ENCODE results near the gene KIF19.

Gene KIF19

DNA sequence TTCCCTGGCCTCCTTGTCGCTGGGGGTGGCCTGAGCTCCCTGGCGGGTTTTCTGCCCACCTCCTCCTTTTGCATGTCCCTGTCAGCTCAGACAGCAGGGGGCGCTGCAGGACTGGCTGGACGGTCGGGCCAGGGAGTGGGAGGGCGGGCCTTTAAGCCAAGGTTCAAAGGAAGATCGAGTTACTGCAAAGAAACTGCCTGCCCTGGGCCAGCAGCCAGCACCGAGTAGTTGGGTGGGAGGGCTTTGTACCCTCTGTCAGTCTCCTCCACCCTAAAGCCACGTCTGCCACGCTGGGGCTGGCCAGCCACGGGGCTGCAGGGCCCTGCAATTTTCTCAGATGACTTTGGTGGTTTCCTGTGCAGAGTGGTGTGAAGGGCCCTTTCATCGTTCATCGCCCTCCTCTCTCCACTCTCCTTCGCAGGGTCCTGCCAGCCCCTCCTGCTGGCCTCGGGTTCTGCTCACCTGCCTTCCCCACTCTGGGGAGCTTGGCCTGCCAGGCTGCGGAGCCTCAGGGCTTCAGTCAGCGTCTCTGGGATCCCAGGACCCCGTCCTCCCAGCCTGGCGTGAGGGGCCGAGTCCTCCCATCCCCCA is 53.6 kb downstream of the KIF19 start:
- no peaks in the 10 kb centered on the region for H3K9me3 Mint-ChIP-seq
- no peaks in the 10 kb centered on the region for H3K27me3 Mint-ChIP-seq
- H3K4me1 Mint-ChIP-seq = peaks cover 11% of the 10 kb centered on the region

GRCh38 chr17:74380086-74380958 is 54.3 kb downstream of the KIF19 start:
- ATAC-seq (replicated peaks; ENCODE audit: extremely low read depth, poor library complexity, severe bottlenecking) (no peak), DNase-seq (ENCODE audit: low spot score in 2 of 2) (no peak)
- H3K36me3 Mint-ChIP-seq (ENCODE audit: insufficient read depth) = no peaks in the 10 kb centered on the region
- H3K9me3 Mint-ChIP-seq = no peaks in the 10 kb centered on the region
- H3K27me3 Mint-ChIP-seq = no peaks in the 10 kb centered on the region
- H3K4me1 Mint-ChIP-seq = peaks cover 11% of the 10 kb centered on the region
- H3K4me3 Mint-ChIP-seq = no peak overlapping the region
- H3K27ac Mint-ChIP-seq (ENCODE audit: low read depth) = no peak overlapping the region

More for the DNA sequence above, 53.6 kb downstream of the KIF19 start:
- ATAC-seq (replicated peaks; ENCODE audit: extremely low read depth, poor library complexity, severe bottlenecking) (peak; percentile 86), DNase-seq (ENCODE audit: low spot score in 2 of 2) (peak; percentile 84 to 96)
- H3K4me3 Mint-ChIP-seq = no peak overlapping the region
- no peaks in the 10 kb centered on the region for H3K36me3 Mint-ChIP-seq (ENCODE audit: insufficient read depth)
- H3K27ac Mint-ChIP-seq (ENCODE audit: low read depth) = no peak overlapping the region

GRCh38 chr17:74380959-74381808 is 55.2 kb downstream of the KIF19 start:
- Mint-ChIP-seq H3K4me3 (no peak overlapping the region), H3K4me1 (peaks cover 11% of the 10 kb centered on the region), H3K9me3 (no peaks in the 10 kb centered on the region), H3K27ac (ENCODE audit: low read depth) (no peak overlapping the region), H3K27me3 (no peaks in the 10 kb centered on the region), H3K36me3 (ENCODE audit: insufficient read depth) (no peaks in the 10 kb centered on the region)
- ATAC-seq (replicated peaks; ENCODE audit: extremely low read depth, poor library complexity, severe bottlenecking) (no peak), DNase-seq (ENCODE audit: low spot score in 2 of 2) (no peak)

DNA sequence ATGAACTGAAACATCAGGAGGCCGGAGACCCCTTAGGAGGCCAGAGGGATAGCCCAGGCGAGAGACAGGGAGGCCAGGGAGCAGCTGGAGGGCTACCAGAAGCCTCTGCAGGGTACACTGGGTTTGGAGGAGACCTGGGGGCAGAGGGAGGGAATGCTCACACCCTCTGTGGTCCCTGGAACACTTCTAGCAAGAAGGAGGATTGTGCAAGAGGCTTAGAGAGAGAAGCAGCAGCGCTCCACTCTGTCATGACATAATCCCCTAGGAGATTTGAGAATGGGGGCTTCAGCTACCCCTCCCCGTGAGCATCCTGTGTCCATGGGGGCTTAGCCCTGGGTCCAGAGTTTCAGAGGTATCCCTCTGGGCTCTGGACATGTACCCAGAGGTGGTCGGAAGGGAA is 57.1 kb downstream of the KIF19 start:
- H3K4me3 Mint-ChIP-seq = no peak overlapping the region
- ATAC-seq (replicated peaks; ENCODE audit: extremely low read depth, poor library complexity, severe bottlenecking) = no peak
- H3K36me3 Mint-ChIP-seq (ENCODE audit: insufficient read depth) = no peaks in the 10 kb centered on the region
- no peak for DNase-seq (ENCODE audit: low spot score in 2 of 2)
- H3K27ac Mint-ChIP-seq (ENCODE audit: low read depth) = no peak overlapping the region
- peaks cover 11% of the 10 kb centered on the region for H3K4me1 Mint-ChIP-seq
- H3K9me3 Mint-ChIP-seq = no peaks in the 10 kb centered on the region
- H3K27me3 Mint-ChIP-seq = no peaks in the 10 kb centered on the region

DNA sequence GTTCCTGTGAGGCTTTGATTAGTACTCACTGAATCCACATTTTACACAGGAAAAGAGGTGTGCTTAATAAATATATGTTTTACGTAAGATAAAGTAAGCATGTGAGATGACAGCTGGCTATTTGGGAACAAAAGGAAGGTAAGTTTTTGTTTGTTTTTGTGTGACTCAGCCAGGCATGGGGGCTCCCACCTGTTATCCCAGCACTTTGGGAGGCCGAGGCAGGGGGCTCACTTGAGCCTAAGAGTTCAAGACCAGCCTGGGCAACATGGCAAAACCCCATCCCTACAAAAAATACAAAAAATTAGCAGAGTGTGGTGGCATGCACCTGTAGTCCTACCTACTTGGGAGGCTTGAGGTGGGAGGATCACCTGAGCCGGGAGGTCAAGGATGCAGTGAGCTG is 59.2 kb downstream of the KIF19 start:
- DNase-seq (ENCODE audit: low spot score in 2 of 2) = no peak
- Mint-ChIP-seq H3K27ac (ENCODE audit: low read depth) (peak overlapping the region; percentile 24), H3K36me3 (ENCODE audit: insufficient read depth) (peaks cover 2% of the 10 kb centered on the region)

GRCh38 chr17:74386386-74386785 is 60.4 kb downstream of the KIF19 start:
- Mint-ChIP-seq H3K9me3 (no peaks in the 10 kb centered on the region), H3K27ac (ENCODE audit: low read depth) (no peak overlapping the region), H3K27me3 (no peaks in the 10 kb centered on the region), H3K36me3 (ENCODE audit: insufficient read depth) (peaks cover 4% of the 10 kb centered on the region), H3K4me1 (no peaks in the 10 kb centered on the region), H3K4me3 (no peak overlapping the region)
- ATAC-seq (replicated peaks; ENCODE audit: extremely low read depth, poor library complexity, severe bottlenecking) (no peak), DNase-seq (ENCODE audit: low spot score in 2 of 2) (no peak)

More for the DNA sequence above, 59.2 kb downstream of the KIF19 start:
- Mint-ChIP-seq H3K4me3 (no peak overlapping the region), H3K27me3 (no peaks in the 10 kb centered on the region), H3K4me1 (peaks cover 3% of the 10 kb centered on the region), H3K9me3 (no peaks in the 10 kb centered on the region)
- ATAC-seq (replicated peaks; ENCODE audit: extremely low read depth, poor library complexity, severe bottlenecking) = no peak

DNA sequence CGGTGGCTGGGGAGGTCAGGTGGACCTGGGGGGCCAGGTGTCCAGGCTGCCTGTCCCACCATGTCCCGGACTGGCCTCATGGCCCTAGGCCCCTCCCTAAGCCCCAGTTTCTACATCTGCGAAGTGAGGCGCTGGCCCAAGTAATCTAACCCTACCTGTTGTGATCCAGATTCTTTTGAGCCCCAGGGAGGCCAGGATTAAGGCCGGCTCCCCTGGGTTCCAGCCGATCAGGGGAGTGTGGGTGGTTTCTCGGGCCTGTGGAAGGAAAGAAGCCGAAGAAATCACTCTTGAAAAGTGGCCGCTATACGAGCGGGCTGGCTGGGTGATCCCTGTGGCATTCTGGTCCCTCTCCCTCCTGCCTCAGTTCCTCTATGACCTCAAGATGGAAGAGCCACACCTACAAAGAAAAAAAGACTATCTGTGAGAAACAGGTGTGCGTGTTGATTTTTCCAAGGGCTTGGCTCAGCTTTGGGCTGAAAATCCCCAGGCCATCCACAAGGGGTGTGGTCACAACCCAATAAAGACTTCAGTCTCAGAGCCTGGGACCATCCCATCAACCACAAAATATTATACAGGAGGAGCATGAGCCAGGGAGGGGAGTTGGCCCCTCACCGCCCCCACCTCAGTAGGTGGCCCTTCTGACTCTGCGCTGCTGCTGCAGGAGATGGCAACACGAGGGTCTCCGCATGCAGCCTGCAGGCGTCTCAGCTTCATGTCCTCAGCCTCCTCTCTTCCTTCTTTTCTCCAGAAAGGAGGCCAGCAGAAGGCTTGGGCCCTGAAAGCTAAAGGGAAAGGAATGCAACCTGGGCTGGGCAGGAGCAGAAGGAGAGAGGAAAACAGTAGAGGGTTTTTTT is 61.6 kb downstream of the KIF19 start:
- Mint-ChIP-seq H3K27ac (ENCODE audit: low read depth) (no peak overlapping the region), H3K4me1 (no peaks in the 10 kb centered on the region), H3K9me3 (no peaks in the 10 kb centered on the region), H3K4me3 (no peak overlapping the region), H3K27me3 (no peaks in the 10 kb centered on the region), H3K36me3 (ENCODE audit: insufficient read depth) (peaks cover 4% of the 10 kb centered on the region)
- no peak for ATAC-seq (replicated peaks; ENCODE audit: extremely low read depth, poor library complexity, severe bottlenecking)
- no peak for DNase-seq (ENCODE audit: low spot score in 2 of 2)

DNA sequence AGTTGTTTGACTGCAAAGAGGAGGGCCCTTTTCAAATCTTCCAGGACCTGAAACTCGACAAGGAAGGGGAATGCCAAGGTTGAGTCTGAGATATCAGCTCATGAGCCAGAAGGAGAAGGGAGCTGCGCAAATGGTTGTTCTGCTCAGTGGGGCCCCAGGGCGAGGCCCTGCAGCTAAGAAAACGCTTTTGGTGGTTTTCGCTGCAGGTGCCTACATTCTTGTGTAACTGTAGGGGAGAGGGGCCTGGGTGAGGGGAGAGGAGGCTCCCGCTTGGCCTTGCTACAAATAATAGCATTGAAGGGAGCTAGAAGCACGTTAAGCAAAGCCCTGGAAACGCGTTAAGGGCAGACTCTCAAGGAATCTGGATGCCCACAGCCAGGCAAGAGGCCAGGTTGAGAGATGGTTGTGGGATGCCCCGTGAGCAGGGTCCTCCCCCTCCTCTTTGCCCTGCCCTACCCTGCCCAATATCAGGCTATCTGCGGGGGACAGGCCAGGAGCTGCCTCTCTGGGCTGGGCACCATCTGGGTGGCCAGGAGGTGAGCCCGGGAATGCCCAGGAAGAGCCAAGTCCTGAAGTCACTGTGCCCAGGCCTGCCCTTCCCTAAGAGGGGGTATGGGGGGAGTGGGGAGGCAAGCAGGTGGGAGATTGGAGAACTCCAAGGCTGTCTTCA is 63.2 kb downstream of the KIF19 start:
- H3K4me3 Mint-ChIP-seq = no peak overlapping the region
- H3K27me3 Mint-ChIP-seq = no peaks in the 10 kb centered on the region
- H3K4me1 Mint-ChIP-seq = no peaks in the 10 kb centered on the region
- H3K27ac Mint-ChIP-seq (ENCODE audit: low read depth) = peak overlapping the region; percentile 48
- no peaks in the 10 kb centered on the region for H3K9me3 Mint-ChIP-seq
- DNase-seq (ENCODE audit: low spot score in 2 of 2) (no peak), ATAC-seq (replicated peaks; ENCODE audit: extremely low read depth, poor library complexity, severe bottlenecking) (no peak)
- peaks cover 4% of the 10 kb centered on the region for H3K36me3 Mint-ChIP-seq (ENCODE audit: insufficient read depth)

- Mint-ChIP-seq H3K27ac (ENCODE audit: low read depth) (peak overlapping the region; percentile 45), H3K27me3 (no peaks in the 10 kb centered on the region), H3K9me3 (no peaks in the 10 kb centered on the region), H3K36me3 (ENCODE audit: insufficient read depth) (peaks cover 4% of the 10 kb centered on the region), H3K4me1 (no peaks in the 10 kb centered on the region), H3K4me3 (no peak overlapping the region)
- DNase-seq (ENCODE audit: low spot score in 2 of 2) (no peak), ATAC-seq (replicated peaks; ENCODE audit: extremely low read depth, poor library complexity, severe bottlenecking) (no peak)
Observed at GRCh38 chr17:74389937-74390679, 64.1 kb downstream of the KIF19 start.

- Mint-ChIP-seq H3K9me3 (no peaks in the 10 kb centered on the region), H3K4me3 (no peak overlapping the region), H3K36me3 (ENCODE audit: insufficient read depth) (peaks cover 4% of the 10 kb centered on the region), H3K4me1 (no peaks in the 10 kb centered on the region), H3K27me3 (no peaks in the 10 kb centered on the region), H3K27ac (ENCODE audit: low read depth) (peak overlapping the region; percentile 45)
- ATAC-seq (replicated peaks; ENCODE audit: extremely low read depth, poor library complexity, severe bottlenecking) (no peak), DNase-seq (ENCODE audit: low spot score in 2 of 2) (no peak)
Observed at GRCh38 chr17:74390680-74391653, 64.9 kb downstream of the KIF19 start.

Measured in central memory CD8-positive, alpha-beta T cell (primary cell).